Panc1 (cell line): ENCODE data around the gene ARPP21. TPM values are rescaled to one million over a fixed set of nuclear protein-coding genes. Genes with fewer than 3 reads are reported as not detected.

ENCODE experiments used
- ATAC-seq: fragments of 200-7000 bp; cut with Tn5 transposase; 2 replicates; pipeline ENCODE4 v1.9.1; 2020; ENCODE audit warnings: mild to moderate bottlenecking, moderate library complexity
- BruUV-seq: library from RNA; stranded (reverse); fragments of 400-500 nt; replicated peaks from 2 replicates; lab custom pipeline; 2021; lab: Mats Ljungman, UMichigan
- CTCF ChIA-PET: fragments of 300-600 bp; sonication (Branson Sonifier 250); formaldehyde crosslinking; loops from one replicate; lab custom pipeline; 2022; ENCODE audit warnings: antibody characterized with exemption; lab: Charles Lee
- POLR2A ChIA-PET: fragments of 300-600 bp; sonication (Branson Sonifier 250); formaldehyde crosslinking; loops from one replicate; lab custom pipeline; 2022; ENCODE audit warnings: antibody characterized with exemption; lab: Charles Lee
- DNase-seq: peaks from one replicate; pipeline ENCODE4 v3.0.0-alpha.2; 2010; ENCODE audit warnings: low read depth, low spot score
- H3K27ac ChIP-seq: 2 replicates; pipeline ENCODE4 v1.5.1; 2011; ENCODE audit warnings: mild to moderate bottlenecking, low read length, inconsistent platforms
- H3K27me3 ChIP-seq: fragments of 200-500 bp; sonication (Bioruptor generic); 2 replicates; pipeline ENCODE4 v1.6.0; 2014; ENCODE audit warnings: low read length, inconsistent platforms; ENCODE audit not compliant: control insufficient read depth, insufficient read depth
- H3K36me3 ChIP-seq: fragments of 200-500 bp; sonication (Bioruptor generic); 2 replicates; pipeline ENCODE4 v1.5.1; 2014; ENCODE audit warnings: inconsistent platforms, mild to moderate bottlenecking, low read length, moderate library complexity; ENCODE audit not compliant: control insufficient read depth, insufficient read depth
- H3K4me1 ChIP-seq: 2 replicates; pipeline ENCODE4 v1.5.1; 2011; ENCODE audit warnings: inconsistent platforms, mild to moderate bottlenecking, low read length, moderate library complexity; ENCODE audit not compliant: control insufficient read depth, insufficient read depth
- H3K4me3 ChIP-seq, 2 experiments: 2 replicates each; pipeline ENCODE4 v1.5.1; 2011 to 2012; ENCODE audit warnings: low read depth in 2 of 2, low read length in 2 of 2, mild to moderate bottlenecking in 2 of 2, inconsistent platforms in 1 of 2, moderate library complexity in 1 of 2
- H3K9me3 ChIP-seq: fragments of 200-500 bp; sonication (Bioruptor generic); 2 replicates; pipeline ENCODE4 v1.5.1; 2014; ENCODE audit warnings: low read depth, mild to moderate bottlenecking, inconsistent platforms, low read length, moderate library complexity; ENCODE audit not compliant: control insufficient read depth, insufficient read depth
- POLR2AphosphoS5 ChIP-seq: IDR thresholded peaks from 2 replicates; pipeline ENCODE4 v1.6.1; 2012; ENCODE audit warnings: mild to moderate bottlenecking, low read depth, low read length, moderate library complexity
- SIN3A ChIP-seq: IDR thresholded peaks from 2 replicates; pipeline ENCODE4 v1.6.1; 2012; ENCODE audit warnings: low read depth, mild to moderate bottlenecking, low read length, moderate library complexity, borderline replicate concordance; ENCODE audit not compliant: insufficient read depth
- TCF7L2 ChIP-seq: IDR thresholded peaks from 2 replicates; pipeline ENCODE4 v1.6.1; 2011; ENCODE audit warnings: mild to moderate bottlenecking, low read depth, low read length, inconsistent platforms
- in situ Hi-C: cut with HindIII; loops from 2 replicates; pipeline ENCODE4 v1.10.0; 2016; ENCODE audit warnings: low sequenced_read_pairs, low pct_unique_long_range_greater_than_20kb
- intact Hi-C: fragments of 100-400 bp; cut with micrococcal nuclease; formaldehyde crosslinking; loops from one replicate; pipeline ENCODE4 v1.10.0; 2022; ENCODE audit not compliant: unreplicated experiment
- total RNA-seq: library from RNA; stranded (reverse); gene quantifications from one replicate; pipeline ENCODE4 v1.2.1, GENCODE V29; 2021; ENCODE audit not compliant: unreplicated experiment
- TF ChIP-seq, protein P1 (sequence below), 2 experiments: IDR thresholded peaks; 2 replicates each; pipeline ENCODE4 v1.6.1; 2011 to 2012; ENCODE audit warnings: low read depth in 2 of 2, control low read depth in 1 of 2, low read length in 1 of 2, mild to moderate bottlenecking in 1 of 2, moderate library complexity in 1 of 2; ENCODE audit not compliant: insufficient read depth in 1 of 2
- TF ChIP-seq, protein P2 (sequence below): fragments of 450-650 bp; IDR thresholded peaks from 2 replicates; pipeline ENCODE4 v1.5.1; 2017; ENCODE audit warnings: mild to moderate bottlenecking

The ARPP21 gene
- total RNA-seq, 1 experiment from 2014 or later: not detected

DNA sequence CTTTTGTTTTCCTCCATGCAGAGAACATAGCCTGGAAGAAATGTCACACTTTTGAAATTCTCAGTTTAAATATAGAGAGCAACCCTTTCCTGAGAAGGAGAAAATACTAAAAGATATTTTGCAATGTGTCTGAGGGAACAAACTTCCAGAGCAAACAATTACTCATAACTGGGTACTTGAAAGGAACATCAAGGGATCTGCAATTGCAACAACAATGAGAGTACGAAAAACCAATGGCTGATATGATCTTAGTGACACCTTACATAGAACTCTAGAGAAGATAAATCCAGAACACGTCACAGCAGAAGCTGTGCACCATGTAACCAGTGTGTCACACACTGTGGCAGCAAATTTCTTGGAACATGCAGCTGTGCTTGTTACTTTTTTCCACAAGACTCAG is 14.6 kb upstream of the ARPP21 start:
- H3K27me3 ChIP-seq: no peaks in the 10 kb centered on the region
- no peak for DNase-seq
- no peaks in the 10 kb centered on the region for H3K36me3 ChIP-seq
- intact Hi-C loops (no loop called here), in situ Hi-C loops (no loop called here)
- ChIA-PET CTCF (no interaction called here), POLR2A (no interaction called here)
- H3K4me1 ChIP-seq: no peaks in the 10 kb centered on the region
- no TSS peak for BruUV-seq
- TF ChIP-seq SIN3A (no peak), TCF7L2 (no peak), POLR2AphosphoS5 (no peak)
- TF ChIP-seq, protein P1, sequence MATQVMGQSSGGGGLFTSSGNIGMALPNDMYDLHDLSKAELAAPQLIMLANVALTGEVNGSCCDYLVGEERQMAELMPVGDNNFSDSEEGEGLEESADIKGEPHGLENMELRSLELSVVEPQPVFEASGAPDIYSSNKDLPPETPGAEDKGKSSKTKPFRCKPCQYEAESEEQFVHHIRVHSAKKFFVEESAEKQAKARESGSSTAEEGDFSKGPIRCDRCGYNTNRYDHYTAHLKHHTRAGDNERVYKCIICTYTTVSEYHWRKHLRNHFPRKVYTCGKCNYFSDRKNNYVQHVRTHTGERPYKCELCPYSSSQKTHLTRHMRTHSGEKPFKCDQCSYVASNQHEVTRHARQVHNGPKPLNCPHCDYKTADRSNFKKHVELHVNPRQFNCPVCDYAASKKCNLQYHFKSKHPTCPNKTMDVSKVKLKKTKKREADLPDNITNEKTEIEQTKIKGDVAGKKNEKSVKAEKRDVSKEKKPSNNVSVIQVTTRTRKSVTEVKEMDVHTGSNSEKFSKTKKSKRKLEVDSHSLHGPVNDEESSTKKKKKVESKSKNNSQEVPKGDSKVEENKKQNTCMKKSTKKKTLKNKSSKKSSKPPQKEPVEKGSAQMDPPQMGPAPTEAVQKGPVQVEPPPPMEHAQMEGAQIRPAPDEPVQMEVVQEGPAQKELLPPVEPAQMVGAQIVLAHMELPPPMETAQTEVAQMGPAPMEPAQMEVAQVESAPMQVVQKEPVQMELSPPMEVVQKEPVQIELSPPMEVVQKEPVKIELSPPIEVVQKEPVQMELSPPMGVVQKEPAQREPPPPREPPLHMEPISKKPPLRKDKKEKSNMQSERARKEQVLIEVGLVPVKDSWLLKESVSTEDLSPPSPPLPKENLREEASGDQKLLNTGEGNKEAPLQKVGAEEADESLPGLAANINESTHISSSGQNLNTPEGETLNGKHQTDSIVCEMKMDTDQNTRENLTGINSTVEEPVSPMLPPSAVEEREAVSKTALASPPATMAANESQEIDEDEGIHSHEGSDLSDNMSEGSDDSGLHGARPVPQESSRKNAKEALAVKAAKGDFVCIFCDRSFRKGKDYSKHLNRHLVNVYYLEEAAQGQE (IDR thresholded peaks at IDR 0.05; ENCODE audit: insufficient read depth in 1 of 2, low read depth in 2 of 2, low read length in 1 of 2): no peak
- TF ChIP-seq, protein P2, sequence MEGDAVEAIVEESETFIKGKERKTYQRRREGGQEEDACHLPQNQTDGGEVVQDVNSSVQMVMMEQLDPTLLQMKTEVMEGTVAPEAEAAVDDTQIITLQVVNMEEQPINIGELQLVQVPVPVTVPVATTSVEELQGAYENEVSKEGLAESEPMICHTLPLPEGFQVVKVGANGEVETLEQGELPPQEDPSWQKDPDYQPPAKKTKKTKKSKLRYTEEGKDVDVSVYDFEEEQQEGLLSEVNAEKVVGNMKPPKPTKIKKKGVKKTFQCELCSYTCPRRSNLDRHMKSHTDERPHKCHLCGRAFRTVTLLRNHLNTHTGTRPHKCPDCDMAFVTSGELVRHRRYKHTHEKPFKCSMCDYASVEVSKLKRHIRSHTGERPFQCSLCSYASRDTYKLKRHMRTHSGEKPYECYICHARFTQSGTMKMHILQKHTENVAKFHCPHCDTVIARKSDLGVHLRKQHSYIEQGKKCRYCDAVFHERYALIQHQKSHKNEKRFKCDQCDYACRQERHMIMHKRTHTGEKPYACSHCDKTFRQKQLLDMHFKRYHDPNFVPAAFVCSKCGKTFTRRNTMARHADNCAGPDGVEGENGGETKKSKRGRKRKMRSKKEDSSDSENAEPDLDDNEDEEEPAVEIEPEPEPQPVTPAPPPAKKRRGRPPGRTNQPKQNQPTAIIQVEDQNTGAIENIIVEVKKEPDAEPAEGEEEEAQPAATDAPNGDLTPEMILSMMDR: no peak
- no peak overlapping the region for H3K4me3 ChIP-seq
- H3K9me3 ChIP-seq: no peaks in the 10 kb centered on the region
- ATAC-seq: no peak
- no peak overlapping the region for H3K27ac ChIP-seq

DNA sequence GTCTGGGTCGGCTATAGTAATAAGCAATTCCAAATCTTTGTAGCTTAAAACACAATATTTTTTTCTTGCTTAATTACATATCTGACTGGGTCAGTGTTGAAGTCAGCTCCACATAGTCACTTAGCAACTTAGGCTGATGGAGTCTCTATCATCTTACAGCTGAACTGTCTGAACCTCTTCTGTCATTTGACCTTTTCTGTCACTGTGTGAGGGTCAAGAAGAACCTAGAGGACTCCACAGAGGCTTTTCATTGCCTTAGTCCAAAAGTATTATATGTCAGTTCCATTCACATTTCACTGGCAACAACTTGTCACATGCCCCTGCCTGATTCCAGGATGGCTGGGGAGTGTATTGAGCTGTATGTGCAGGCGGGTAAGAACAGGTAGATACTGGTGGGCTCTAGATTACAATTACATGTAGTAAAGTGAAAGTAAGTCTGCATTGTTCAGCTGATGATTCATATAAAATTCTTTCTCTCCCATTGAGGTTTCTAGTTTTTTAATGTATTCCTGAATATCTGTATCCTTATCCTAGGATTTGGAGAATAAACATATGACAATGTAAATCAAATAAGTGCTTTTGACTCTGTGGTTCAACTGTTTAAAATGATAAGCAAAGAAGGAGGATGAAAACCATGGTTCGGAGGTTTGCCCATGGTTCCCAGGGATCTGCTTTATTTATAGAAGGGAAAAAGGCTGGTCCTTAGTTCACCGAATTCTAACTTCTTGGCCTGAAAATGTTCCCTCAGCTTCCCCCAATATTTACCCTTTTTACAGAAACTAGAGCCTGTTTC is 5.8 kb upstream of the ARPP21 start:
- ChIA-PET CTCF (no interaction called here), POLR2A (no interaction called here)
- no peak overlapping the region for H3K4me3 ChIP-seq
- TF ChIP-seq, protein P2: no peak
- H3K27me3 ChIP-seq: peaks cover 3% of the 10 kb centered on the region; the same call in 1 of the 2 replicates
- BruUV-seq: no TSS peak
- H3K4me1 ChIP-seq: no peaks in the 10 kb centered on the region
- no peaks in the 10 kb centered on the region for H3K36me3 ChIP-seq
- no peak overlapping the region for H3K27ac ChIP-seq
- intact Hi-C loops: no loop called here
- in situ Hi-C loops: no loop called here
- ATAC-seq: no peak
- DNase-seq: no peak
- H3K9me3 ChIP-seq: no peaks in the 10 kb centered on the region
